DOHH2 (cell line): Measurements from ENCODE around the gene SRSF2.

Experiments
- H3F3A ChIP-seq: fragments of 200-600 bp; sonication (generic), shearing (Covaris generic); 2 replicates; pipeline ENCODE4 v1.6.0; 2016; ENCODE audit warnings: antibody characterized with exemption, mild to moderate bottlenecking; ENCODE audit not compliant: control insufficient read depth, insufficient read depth
- H3K27ac ChIP-seq: fragments of 200-600 bp; sonication (generic); 2 replicates; pipeline ENCODE4 v1.5.1; 2014; ENCODE audit warnings: low read depth, mild to moderate bottlenecking, low read length, moderate library complexity
- H3K27me3 ChIP-seq: fragments of 200-600 bp; sonication (generic); 2 replicates; pipeline ENCODE4 v1.6.1; 2014; ENCODE audit warnings: mild to moderate bottlenecking, low read length, mixed read lengths; ENCODE audit not compliant: control insufficient read depth
- H3K36me3 ChIP-seq: fragments of 200-600 bp; sonication (generic); 2 replicates; pipeline ENCODE4 v1.6.1; 2014; ENCODE audit warnings: mild to moderate bottlenecking, low read length, moderate library complexity, mixed read lengths; ENCODE audit not compliant: control insufficient read depth
- H3K4me1 ChIP-seq: fragments of 200-600 bp; sonication (generic); 2 replicates; pipeline ENCODE4 v1.6.1; 2014; ENCODE audit warnings: mild to moderate bottlenecking, low read length, mixed read lengths; ENCODE audit not compliant: control insufficient read depth
- H3K4me2 ChIP-seq: fragments of 200-600 bp; sonication (generic); 2 replicates; pipeline ENCODE4 v1.6.0; 2014; ENCODE audit warnings: mild to moderate bottlenecking, low read length, moderate library complexity
- H3K4me3 ChIP-seq: fragments of 200-600 bp; sonication (generic); 2 replicates; pipeline ENCODE4 v1.5.1; 2014; ENCODE audit warnings: mild to moderate bottlenecking, low read length, mixed read lengths
- H3K79me2 ChIP-seq: fragments of 200-600 bp; sonication (generic); 2 replicates; pipeline ENCODE4 v1.6.1; 2014; ENCODE audit warnings: mild to moderate bottlenecking, low read length, mixed read lengths; ENCODE audit not compliant: control insufficient read depth
- H3K9me2 ChIP-seq: fragments of 200-600 bp; sonication (generic); replicated peaks from 2 replicates; pipeline ENCODE4 v1.6.1; 2014; ENCODE audit warnings: mild to moderate bottlenecking, low read length, mixed read lengths; ENCODE audit not compliant: control insufficient read depth
- H3K9me3 ChIP-seq: fragments of 200-600 bp; sonication (generic); 2 replicates; pipeline ENCODE4 v1.6.1; 2014; ENCODE audit warnings: antibody characterized with exemption, low read length, mixed read lengths; ENCODE audit not compliant: control insufficient read depth, insufficient read depth
- H4K20me1 ChIP-seq: fragments of 200-600 bp; sonication (generic); 2 replicates; pipeline ENCODE4 v1.6.0; 2014; ENCODE audit warnings: low read depth, mild to moderate bottlenecking, antibody characterized with exemption, low read length, moderate library complexity; ENCODE audit not compliant: control insufficient read depth, insufficient read depth
- CTCF ChIP-seq: fragments of 200-600 bp; sonication (generic); IDR thresholded peaks from one replicate; pipeline ENCODE4 v1.5.1; 2014; ENCODE audit warnings: antibody characterized with exemption, mild to moderate bottlenecking, low read depth, low read length; ENCODE audit not compliant: poor library complexity, severe bottlenecking
- EZH2phosphoT487 ChIP-seq: fragments of 200-600 bp; sonication (generic); IDR thresholded peaks from 2 replicates; pipeline ENCODE4 v1.6.1; 2017; ENCODE audit warnings: borderline replicate concordance, mild to moderate bottlenecking, antibody characterized with exemption, low read length, moderate library complexity, mixed read lengths

The SRSF2 gene

GRCh38 chr17:76685366-76685765 lies 51.8 kb downstream of the SRSF2 start:
- no peaks in the 10 kb centered on the region for H4K20me1 ChIP-seq
- no peak overlapping the region for H3K27ac ChIP-seq
- H3F3A ChIP-seq = no peaks in the 10 kb centered on the region
- no peak overlapping the region for H3K4me3 ChIP-seq
- H3K9me3 ChIP-seq = no peaks in the 10 kb centered on the region
- H3K36me3 ChIP-seq = no peaks in the 10 kb centered on the region
- no peaks in the 10 kb centered on the region for H3K9me2 ChIP-seq
- H3K4me1 ChIP-seq = no peaks in the 10 kb centered on the region
- TF ChIP-seq CTCF (no peak), EZH2phosphoT487 (no peak)
- peaks cover 15% of the 10 kb centered on the region for H3K27me3 ChIP-seq
- H3K4me2 ChIP-seq = no peak overlapping the region
- no peaks in the 10 kb centered on the region for H3K79me2 ChIP-seq

GRCh38 chr17:76684756-76685155 lies 52.4 kb downstream of the SRSF2 start:
- no peaks in the 10 kb centered on the region for H3F3A ChIP-seq
- peaks cover 15% of the 10 kb centered on the region for H3K27me3 ChIP-seq
- TF ChIP-seq EZH2phosphoT487 (no peak), CTCF (no peak)
- no peaks in the 10 kb centered on the region for H3K9me3 ChIP-seq
- H3K4me1 ChIP-seq = no peaks in the 10 kb centered on the region
- no peaks in the 10 kb centered on the region for H4K20me1 ChIP-seq
- H3K27ac ChIP-seq = no peak overlapping the region
- H3K9me2 ChIP-seq = no peaks in the 10 kb centered on the region
- no peak overlapping the region for H3K4me3 ChIP-seq
- no peak overlapping the region for H3K4me2 ChIP-seq
- no peaks in the 10 kb centered on the region for H3K36me3 ChIP-seq
- H3K79me2 ChIP-seq = no peaks in the 10 kb centered on the region
